Nephron progenitor cell (in vitro differentiated cells): Measurements from ENCODE around the gene ZNF784.

Source experiments
- DNase-seq: peaks from one replicate; pipeline ENCODE4 v3.0.0; 2021
- H3K27ac Mint-ChIP-seq: 2 replicates; pipeline ENCODE4 v1.8.0; 2021; ENCODE audit warnings: mild to moderate bottlenecking, moderate library complexity, mixed read lengths
- H3K27me3 Mint-ChIP-seq: 2 replicates; pipeline ENCODE4 v1.8.0; 2021; ENCODE audit warnings: mild to moderate bottlenecking, low read depth, mixed read lengths; ENCODE audit not compliant: poor library complexity
- H3K36me3 Mint-ChIP-seq: 2 replicates; pipeline ENCODE4 v1.8.0; 2021; ENCODE audit warnings: low read depth, mixed read lengths
- H3K4me1 Mint-ChIP-seq: 2 replicates; pipeline ENCODE4 v1.8.0; 2021; ENCODE audit warnings: mixed read lengths
- H3K4me3 Mint-ChIP-seq: 2 replicates; pipeline ENCODE4 v1.8.0; 2021; ENCODE audit warnings: mild to moderate bottlenecking, moderate library complexity, mixed read lengths
- H3K9me3 Mint-ChIP-seq: 2 replicates; pipeline ENCODE4 v1.8.0; 2021; ENCODE audit warnings: mild to moderate bottlenecking, moderate library complexity, mixed read lengths
- CTCF ChIP-seq: fragments of 200-600 bp; sonication (generic); IDR thresholded peaks from 2 replicates; pipeline ENCODE4 v1.5.0; 2021; ENCODE audit warnings: antibody characterized with exemption

ZNF784 gene

DNA sequence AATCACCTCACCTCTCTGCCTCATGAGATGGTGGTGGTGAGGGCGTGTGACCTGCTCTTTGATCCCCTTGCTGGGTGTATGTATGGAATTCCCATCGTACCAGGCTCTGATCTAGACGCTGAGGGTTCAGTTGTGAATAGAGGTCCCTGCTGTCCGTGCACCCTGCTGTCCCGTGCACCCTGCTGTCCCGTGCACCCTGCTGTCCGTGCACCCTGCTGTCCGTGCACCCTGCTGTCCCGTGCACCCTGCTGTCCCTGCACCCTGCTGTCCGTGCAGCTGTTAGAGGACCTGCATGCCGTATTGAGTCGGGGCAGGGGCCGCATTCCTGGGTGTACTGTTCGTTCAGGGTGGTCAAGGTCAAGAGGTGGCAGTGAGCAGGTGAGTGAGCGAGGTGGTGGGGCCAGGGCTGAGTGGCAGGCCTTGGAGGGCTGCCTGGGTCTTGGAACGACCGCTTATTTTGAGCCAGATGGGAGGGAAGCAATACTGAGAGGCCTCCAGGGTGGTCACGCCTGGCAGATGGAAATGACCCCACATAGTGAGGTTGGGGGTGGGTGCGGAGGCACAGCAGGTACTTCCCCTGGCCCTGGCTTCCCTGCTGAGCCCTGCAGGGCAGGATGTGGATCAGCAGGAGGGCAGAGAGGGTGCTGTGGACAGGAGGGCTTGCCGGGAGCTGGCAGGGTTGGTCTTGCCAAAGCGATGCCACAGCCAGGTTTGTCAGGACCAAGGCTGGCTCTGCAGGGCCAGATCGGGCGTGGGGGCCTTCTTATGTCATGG lies 46.1 kb upstream of the ZNF784 start:
- H3K36me3 Mint-ChIP-seq: peaks cover 37% of the 10 kb centered on the region
- H3K27ac Mint-ChIP-seq: peak overlapping the region; percentile 70
- peaks cover 37% of the 10 kb centered on the region for H3K4me1 Mint-ChIP-seq
- H3K9me3 Mint-ChIP-seq: no peaks in the 10 kb centered on the region
- no peak for DNase-seq
- H3K27me3 Mint-ChIP-seq: peaks cover 3% of the 10 kb centered on the region
- H3K4me3 Mint-ChIP-seq: no peak overlapping the region
- TF ChIP-seq CTCF: no peak

- H3K4me1 Mint-ChIP-seq: peaks cover 35% of the 10 kb centered on the region
- no peaks in the 10 kb centered on the region for H3K9me3 Mint-ChIP-seq
- H3K27me3 Mint-ChIP-seq: peaks cover 3% of the 10 kb centered on the region
- DNase-seq: no peak
- peaks cover 42% of the 10 kb centered on the region for H3K36me3 Mint-ChIP-seq
- no peak for TF ChIP-seq CTCF
- peak overlapping the region; percentile 81 for H3K27ac Mint-ChIP-seq
- no peak overlapping the region for H3K4me3 Mint-ChIP-seq
These were observed 45.3 kb upstream of the ZNF784 start for GRCh38 chr19:55669418-55670279.

- Mint-ChIP-seq H3K9me3 (no peaks in the 10 kb centered on the region), H3K36me3 (peaks cover 43% of the 10 kb centered on the region), H3K4me1 (peaks cover 27% of the 10 kb centered on the region), H3K27ac (no peak overlapping the region), H3K27me3 (peaks cover 3% of the 10 kb centered on the region), H3K4me3 (no peak overlapping the region)
- DNase-seq: no peak
- no peak for TF ChIP-seq CTCF
These were observed 44.4 kb upstream of the ZNF784 start for GRCh38 chr19:55668603-55669348.

DNA sequence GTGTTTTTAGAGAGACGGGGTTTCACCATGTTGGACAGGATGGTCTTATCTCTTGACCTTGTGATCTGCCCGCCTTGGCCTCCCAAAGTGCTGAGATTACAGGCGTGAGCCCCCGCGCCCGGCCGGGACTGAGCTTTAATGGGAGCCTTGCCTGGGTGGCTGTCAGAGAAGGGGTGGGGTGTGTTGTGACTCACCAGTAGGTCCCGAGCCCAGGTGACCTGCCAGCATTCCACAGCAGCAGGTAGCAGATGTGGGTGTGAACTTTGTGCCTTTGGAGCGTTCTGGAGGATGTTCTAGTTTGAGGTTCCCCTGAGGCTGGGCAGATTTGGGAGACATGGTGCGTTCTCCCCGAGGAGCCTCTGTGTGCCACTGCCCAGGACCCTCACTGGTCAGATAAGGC lies 43.6 kb upstream of the ZNF784 start:
- Mint-ChIP-seq H3K9me3 (no peaks in the 10 kb centered on the region), H3K27ac (no peak overlapping the region), H3K4me1 (peaks cover 19% of the 10 kb centered on the region), H3K27me3 (peaks cover 3% of the 10 kb centered on the region), H3K36me3 (peaks cover 43% of the 10 kb centered on the region), H3K4me3 (no peak overlapping the region)
- no peak for TF ChIP-seq CTCF
- DNase-seq: no peak

- DNase-seq: no peak
- no peaks in the 10 kb centered on the region for H3K9me3 Mint-ChIP-seq
- H3K27me3 Mint-ChIP-seq: peaks cover 3% of the 10 kb centered on the region
- H3K36me3 Mint-ChIP-seq: peaks cover 47% of the 10 kb centered on the region
- no peak for TF ChIP-seq CTCF
- no peak overlapping the region for H3K27ac Mint-ChIP-seq
- H3K4me1 Mint-ChIP-seq: peaks cover 19% of the 10 kb centered on the region
- no peak overlapping the region for H3K4me3 Mint-ChIP-seq
These were observed 43.1 kb upstream of the ZNF784 start for GRCh38 chr19:55667511-55667910.
